Right kidney (tissue), 1 donor: Measurements from ENCODE around the gene SND1.

Experiments
- DNase-seq: peaks from one replicate; pipeline ENCODE4 v3.0.0-alpha.2; 2016

SND1 gene

GRCh38 chr7:128076196-128076795, 424.3 kb downstream of the SND1 start:
- DNase-seq = no peak

DNA sequence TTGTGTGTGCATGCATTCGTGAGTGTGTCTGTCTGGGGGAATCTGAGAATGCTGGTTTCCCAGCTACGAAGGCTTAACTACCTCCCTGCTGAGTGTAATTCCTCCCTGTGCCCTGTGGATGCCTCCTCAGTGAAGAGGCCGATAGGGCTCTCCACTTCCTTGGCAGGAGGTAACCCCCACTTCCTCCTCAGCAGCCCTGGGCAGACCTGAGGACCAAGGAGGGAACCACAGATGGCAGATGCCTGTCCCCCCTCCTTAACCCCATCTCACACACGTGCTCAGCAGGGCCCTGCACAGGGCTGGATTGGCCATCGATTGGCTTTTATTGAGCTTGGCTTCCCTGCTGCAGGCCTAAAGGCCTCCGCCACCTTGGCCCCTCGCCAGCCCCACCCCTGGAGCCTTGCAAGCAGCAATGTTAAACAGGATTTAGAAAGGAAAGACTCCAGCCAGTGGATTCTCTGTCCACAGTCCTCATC, 424.8 kb downstream of the SND1 start:
- DNase-seq = no peak

DNA sequence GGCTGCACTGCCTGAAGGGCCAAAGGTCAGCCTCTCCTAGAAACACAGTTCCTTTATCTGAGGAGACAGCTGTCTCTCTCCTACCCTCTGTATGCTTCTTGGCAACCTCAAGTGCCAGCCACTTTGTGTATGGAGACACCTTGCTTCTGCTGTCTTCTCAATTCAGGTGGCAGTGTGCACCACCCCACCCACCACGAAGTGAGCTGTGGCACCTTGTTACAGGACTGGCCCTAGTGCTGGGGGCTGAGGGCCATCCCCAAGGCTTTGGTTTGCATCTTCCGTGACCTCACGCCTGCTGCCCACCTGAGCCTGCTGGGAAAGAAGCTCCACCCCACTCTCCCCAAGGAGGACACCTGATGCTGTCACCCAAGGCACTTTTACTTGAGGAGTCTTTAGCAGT, 426.3 kb downstream of the SND1 start:
- no peak for DNase-seq

DNA sequence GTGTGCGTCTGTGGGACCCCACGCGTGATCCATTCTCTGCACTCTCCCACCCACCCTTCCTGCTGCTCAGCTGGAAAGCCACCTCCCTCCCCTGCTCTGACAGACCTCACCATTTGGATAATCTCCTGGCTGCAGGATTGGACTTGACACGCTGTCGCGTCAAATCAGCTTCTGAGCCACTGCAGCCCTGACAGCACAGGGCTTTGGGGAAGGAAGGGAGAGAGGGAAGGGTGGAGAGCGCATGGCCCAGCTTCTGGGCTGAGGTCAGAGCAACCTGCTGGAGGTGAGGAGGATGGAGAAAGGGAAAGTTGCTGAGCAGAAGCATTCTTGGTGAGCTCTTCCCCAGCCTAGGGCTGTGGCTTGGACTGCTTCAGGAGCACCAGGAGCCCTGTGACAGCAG, 428.2 kb downstream of the SND1 start:
- DNase-seq = no peak

GRCh38 chr7:128081351-128081750, 429.4 kb downstream of the SND1 start:
- DNase-seq = no peak

GRCh38 chr7:128081808-128082207, 429.8 kb downstream of the SND1 start:
- DNase-seq = no peak

GRCh38 chr7:128082431-128082830, 430.4 kb downstream of the SND1 start:
- DNase-seq = no peak

- no peak for DNase-seq
Observed at GRCh38 chr7:128084896-128085608, 433.1 kb downstream of the SND1 start.

- DNase-seq = no peak
Observed at GRCh38 chr7:128090492-128090891, 438.5 kb downstream of the SND1 start.

- no peak for DNase-seq
Observed at GRCh38 chr7:128091106-128091505, 439.1 kb downstream of the SND1 start.

DNA sequence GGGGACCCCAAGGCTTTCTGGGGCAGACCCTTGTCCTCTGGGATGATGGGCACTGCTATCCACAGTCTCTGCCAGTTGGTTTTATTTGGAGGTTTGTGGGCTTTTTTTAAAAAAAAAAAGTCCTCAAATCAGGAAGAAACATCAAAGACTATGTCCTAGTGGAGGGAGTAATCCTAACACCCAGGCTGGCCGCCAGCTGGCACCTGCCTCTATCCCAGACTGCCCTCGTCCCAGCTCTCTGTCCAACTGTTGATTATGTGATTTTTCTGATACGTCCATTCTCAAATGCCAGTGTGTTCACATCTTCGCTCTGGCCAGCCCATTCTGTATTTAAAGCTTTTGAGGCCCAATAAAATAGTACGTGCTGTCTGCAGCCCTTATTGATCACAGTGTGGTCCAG, 440.2 kb downstream of the SND1 start:
- DNase-seq = no peak

DNA sequence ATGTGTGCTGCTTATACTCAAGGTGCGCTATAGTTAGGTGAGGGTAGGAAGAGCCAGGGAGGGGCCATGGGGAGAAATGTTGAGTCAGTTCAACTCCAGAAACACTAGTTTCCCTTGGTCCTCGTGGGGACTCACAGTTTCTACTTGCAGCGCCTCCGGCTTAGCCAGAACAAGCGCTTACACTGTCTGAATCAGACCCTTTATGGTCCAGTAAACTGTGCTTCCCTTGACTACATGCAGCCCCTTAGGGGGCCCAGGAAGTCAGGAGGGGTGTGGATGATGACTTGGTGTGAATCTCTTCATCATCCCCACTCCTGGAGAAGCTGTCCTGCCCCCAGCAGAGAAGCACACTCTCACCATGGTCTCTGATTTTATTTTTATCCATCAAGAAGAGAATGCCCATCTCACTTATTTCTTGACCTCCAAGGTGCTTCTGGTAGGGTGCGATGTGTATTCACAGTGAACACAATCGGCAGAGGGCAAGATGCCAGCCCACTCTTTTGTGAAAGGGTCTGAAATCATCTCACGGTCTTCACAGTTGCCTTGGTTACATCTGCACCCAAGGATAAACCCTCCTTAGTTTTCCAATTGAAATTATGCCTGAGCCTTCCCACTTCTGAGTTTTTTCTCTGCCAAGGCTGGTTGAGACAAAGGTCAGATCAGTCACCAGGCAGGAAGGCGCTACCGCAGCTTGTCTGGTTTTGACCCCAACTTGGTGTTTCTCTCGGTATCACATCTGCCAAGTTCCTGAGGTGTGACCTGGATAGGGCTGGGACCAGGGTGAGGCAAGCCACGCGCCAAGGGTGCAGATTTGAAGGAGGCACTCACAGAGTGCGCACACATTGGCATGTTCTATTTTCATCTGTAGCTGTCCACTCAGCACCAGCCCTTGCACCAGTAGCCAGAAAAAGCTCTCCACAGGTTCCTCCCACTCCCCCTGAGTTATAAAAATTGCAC, 441.9 kb downstream of the SND1 start:
- DNase-seq = no peak

GRCh38 chr7:128094686-128095085, 442.7 kb downstream of the SND1 start:
- no peak for DNase-seq

- no peak for DNase-seq
Observed at GRCh38 chr7:128097211-128097731, 445.3 kb downstream of the SND1 start.

- DNase-seq = no peak
Observed at GRCh38 chr7:128098629-128099028, 446.6 kb downstream of the SND1 start.

GRCh38 chr7:128099204-128099671, 447.2 kb downstream of the SND1 start:
- DNase-seq = no peak

DNA sequence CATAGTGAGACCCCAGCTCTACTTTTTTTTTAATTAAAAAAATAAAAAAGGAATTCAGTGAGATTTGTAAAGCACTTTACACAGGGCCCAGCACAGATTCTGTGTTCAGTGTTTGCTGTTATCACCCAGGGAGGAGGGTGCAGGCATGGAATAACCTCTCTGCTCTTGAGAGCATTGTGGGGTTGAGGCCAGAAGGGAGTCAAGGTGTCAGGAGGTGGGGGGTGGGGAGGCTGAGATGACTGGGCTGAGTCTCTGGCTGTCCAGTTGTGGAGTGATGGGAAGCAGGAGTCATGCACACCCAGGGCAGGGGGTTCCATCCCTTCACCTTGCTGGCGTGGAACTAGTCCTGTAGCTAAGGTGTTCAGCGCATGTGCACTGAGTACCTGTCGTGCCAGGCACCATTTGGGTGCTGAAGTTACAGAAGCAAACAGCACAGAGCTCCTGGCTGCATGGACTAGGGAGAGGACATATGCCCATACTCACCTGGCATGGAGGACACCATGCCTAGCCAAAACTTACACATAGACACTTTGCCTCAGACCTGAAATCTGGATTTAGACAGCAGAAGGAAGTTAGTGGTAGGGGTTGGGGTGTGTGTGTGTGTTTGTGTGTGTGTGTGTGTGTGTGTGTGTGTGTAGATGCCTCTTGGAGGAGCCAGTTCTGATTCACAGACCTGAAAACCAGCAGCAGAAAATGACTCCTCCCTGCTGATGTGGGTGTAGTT, 448.4 kb downstream of the SND1 start:
- no peak for DNase-seq

DNA sequence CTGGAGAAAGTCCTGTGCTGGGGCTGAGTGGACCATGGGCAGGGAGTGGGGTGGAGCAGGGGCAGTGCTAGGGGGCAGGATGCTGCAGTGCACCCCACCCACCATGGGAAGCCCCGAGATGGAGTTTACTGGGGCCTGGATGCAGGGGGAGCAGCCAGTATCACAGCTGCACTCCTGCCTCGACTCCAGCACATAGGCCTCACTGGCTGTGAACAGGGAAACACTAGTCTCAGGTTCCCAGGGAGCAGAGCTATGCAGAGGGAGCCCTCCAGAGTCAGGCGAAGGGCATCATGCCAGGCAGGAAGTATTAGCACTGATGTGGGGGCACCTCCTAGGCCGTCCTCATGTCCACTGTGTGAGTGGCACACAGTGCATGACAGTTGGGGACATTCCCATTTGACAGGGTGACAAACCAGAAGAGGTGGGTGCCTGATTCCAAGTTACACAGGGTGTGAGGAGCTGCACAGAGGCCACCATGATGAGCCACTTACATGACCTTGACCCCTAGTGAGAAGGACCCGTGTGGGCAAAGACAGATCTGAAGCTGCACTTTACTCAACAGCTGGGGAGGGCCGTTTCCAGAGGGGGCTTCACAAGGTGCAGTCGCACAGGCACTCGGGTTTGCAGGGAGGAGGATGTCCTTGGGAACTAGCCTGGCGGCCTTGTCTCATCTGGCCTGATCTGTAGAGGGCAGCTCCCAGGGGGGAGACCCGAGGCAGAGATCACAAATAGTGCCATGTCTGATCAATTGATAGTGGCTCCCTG, 449.1 kb downstream of the SND1 start:
- DNase-seq = no peak

GRCh38 chr7:128102490-128103291, 450.7 kb downstream of the SND1 start:
- no peak for DNase-seq

- peak; percentile 51 for DNase-seq
Observed at GRCh38 chr7:128103498-128104107, 451.6 kb downstream of the SND1 start.
